PFSK-1 (cell line): ENCODE data around the gene PPFIBP2.

Experiments
- FOXP2 ChIP-seq: optimal IDR thresholded peaks from 2 replicates; pipeline ENCODE3; 2011; ENCODE audit warnings: borderline replicate concordance, control low read depth, inconsistent platforms; ENCODE audit not compliant: insufficient read depth; ENCODE audit errors: extremely low read length, extremely low read depth
- POLR2AphosphoS5 ChIP-seq: IDR thresholded peaks from 2 replicates; pipeline ENCODE4 v1.6.1; 2012; ENCODE audit warnings: low read depth, mild to moderate bottlenecking, control low read depth, low read length, moderate library complexity
- SIN3A ChIP-seq: IDR thresholded peaks from 2 replicates; pipeline ENCODE4 v1.6.1; 2012; ENCODE audit warnings: mild to moderate bottlenecking, low read length, moderate library complexity, borderline replicate concordance; ENCODE audit not compliant: insufficient read depth
- TAF1 ChIP-seq: IDR thresholded peaks from 2 replicates; pipeline ENCODE4 v1.6.1; 2012; ENCODE audit warnings: low read length, control low read depth, borderline replicate concordance; ENCODE audit not compliant: insufficient read depth
- TF ChIP-seq, protein P1 (sequence below), 2 experiments: IDR thresholded peaks; 2 replicates each; pipeline versions ENCODE4 v1.6.1 to v1.8.0; 2011 to 2012; ENCODE audit warnings: low read depth in 2 of 2, low read length in 2 of 2, control low read depth in 1 of 2, inconsistent platforms in 1 of 2, mild to moderate bottlenecking in 1 of 2, moderate library complexity in 1 of 2; ENCODE audit not compliant: insufficient read depth in 1 of 2

The PPFIBP2 gene

DNA sequence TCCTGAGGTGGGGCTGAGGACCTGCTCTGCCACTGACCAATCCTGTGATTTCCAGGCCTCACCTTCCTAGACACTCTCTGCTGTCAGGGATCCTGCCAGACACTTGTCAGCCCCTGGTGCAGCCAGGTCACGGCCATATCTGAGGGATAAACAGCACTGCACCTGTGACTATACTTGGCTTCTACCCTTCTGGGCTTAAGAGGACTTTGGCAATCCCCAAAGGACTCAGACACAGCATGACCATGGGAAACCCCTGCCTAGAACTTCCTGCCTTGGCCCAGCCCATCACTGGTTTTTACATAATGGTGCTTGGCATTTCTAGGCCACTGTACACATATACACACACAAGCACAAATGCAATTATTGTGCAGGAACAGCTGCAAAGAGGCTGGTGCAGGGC, 40.1 kb upstream of the PPFIBP2 start:
- TF ChIP-seq, protein P1, sequence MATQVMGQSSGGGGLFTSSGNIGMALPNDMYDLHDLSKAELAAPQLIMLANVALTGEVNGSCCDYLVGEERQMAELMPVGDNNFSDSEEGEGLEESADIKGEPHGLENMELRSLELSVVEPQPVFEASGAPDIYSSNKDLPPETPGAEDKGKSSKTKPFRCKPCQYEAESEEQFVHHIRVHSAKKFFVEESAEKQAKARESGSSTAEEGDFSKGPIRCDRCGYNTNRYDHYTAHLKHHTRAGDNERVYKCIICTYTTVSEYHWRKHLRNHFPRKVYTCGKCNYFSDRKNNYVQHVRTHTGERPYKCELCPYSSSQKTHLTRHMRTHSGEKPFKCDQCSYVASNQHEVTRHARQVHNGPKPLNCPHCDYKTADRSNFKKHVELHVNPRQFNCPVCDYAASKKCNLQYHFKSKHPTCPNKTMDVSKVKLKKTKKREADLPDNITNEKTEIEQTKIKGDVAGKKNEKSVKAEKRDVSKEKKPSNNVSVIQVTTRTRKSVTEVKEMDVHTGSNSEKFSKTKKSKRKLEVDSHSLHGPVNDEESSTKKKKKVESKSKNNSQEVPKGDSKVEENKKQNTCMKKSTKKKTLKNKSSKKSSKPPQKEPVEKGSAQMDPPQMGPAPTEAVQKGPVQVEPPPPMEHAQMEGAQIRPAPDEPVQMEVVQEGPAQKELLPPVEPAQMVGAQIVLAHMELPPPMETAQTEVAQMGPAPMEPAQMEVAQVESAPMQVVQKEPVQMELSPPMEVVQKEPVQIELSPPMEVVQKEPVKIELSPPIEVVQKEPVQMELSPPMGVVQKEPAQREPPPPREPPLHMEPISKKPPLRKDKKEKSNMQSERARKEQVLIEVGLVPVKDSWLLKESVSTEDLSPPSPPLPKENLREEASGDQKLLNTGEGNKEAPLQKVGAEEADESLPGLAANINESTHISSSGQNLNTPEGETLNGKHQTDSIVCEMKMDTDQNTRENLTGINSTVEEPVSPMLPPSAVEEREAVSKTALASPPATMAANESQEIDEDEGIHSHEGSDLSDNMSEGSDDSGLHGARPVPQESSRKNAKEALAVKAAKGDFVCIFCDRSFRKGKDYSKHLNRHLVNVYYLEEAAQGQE (IDR thresholded peaks at IDR 0.05; ENCODE audit: insufficient read depth in 1 of 2, low read depth in 2 of 2, low read length in 2 of 2): no peak
- TF ChIP-seq TAF1 (no peak), POLR2AphosphoS5 (no peak), FOXP2 (no peak), SIN3A (no peak)

DNA sequence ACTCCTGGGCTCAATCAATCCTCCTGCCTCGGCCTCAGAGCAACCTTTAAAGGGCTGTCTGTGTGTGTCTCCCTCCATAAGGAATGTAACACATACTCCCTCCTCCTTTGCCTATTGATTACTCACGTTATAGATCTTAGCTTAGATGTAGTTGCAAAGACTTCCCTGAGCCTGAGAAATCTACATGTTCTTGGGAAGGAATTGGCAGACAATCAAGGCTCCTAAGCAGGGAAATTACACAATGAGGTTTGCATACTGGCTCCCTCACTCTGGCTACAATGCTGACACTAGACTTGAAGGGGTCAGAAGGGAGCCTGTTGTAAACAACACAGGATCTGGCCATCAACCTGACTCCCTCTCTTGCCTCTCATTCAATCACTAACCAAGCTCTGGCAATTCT, 33.7 kb upstream of the PPFIBP2 start:
- TF ChIP-seq, protein P1 (IDR thresholded peaks at IDR 0.05; ENCODE audit: insufficient read depth in 1 of 2, low read depth in 2 of 2, low read length in 2 of 2): no peak
- TF ChIP-seq SIN3A: no peak
- TF ChIP-seq TAF1: no peak
- TF ChIP-seq FOXP2: no peak
- no peak for TF ChIP-seq POLR2AphosphoS5

DNA sequence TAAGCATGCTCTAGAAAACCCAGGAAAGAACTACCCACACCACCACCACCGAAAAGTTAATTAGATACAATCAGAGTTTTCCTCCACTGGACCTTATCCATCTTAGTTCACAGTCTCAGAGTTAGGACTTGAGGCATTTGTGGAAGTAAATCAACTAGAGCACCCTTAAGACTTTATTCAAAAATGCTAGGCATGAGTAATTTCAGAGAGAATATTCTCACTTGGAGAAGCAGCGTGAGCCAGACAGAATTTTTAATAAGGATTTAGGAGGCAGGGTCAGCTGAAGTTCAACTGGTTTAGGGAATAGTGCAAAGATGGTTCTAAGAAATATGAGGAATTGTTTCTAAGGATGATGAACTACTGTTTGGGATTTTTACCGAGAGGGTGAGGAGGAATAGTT, 29.7 kb upstream of the PPFIBP2 start:
- TF ChIP-seq FOXP2: no peak
- TF ChIP-seq, protein P1 (IDR thresholded peaks at IDR 0.05; ENCODE audit: insufficient read depth in 1 of 2, low read depth in 2 of 2, low read length in 2 of 2): no peak
- TF ChIP-seq TAF1: no peak
- no peak for TF ChIP-seq POLR2AphosphoS5
- TF ChIP-seq SIN3A: no peak

DNA sequence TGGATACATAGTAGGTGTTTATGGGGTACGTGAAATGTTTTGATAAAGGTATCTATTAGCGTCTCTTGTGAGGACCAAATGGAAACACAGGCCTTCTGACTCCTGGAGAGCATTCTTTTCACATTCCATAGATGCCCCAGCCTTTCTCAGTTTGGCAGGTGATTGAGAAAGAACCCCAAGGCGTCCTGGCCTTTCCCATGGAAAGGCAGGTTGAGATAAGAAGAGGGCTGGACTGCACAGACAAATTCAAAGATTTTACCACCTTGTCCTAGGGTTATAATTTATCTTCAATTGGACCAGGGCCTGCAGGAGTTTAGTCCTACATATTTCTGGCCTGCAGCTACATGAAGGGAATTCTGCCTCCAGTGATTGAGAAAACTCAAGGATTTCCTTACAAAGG, 29.2 kb upstream of the PPFIBP2 start:
- no peak for TF ChIP-seq POLR2AphosphoS5
- no peak for TF ChIP-seq TAF1

DNA sequence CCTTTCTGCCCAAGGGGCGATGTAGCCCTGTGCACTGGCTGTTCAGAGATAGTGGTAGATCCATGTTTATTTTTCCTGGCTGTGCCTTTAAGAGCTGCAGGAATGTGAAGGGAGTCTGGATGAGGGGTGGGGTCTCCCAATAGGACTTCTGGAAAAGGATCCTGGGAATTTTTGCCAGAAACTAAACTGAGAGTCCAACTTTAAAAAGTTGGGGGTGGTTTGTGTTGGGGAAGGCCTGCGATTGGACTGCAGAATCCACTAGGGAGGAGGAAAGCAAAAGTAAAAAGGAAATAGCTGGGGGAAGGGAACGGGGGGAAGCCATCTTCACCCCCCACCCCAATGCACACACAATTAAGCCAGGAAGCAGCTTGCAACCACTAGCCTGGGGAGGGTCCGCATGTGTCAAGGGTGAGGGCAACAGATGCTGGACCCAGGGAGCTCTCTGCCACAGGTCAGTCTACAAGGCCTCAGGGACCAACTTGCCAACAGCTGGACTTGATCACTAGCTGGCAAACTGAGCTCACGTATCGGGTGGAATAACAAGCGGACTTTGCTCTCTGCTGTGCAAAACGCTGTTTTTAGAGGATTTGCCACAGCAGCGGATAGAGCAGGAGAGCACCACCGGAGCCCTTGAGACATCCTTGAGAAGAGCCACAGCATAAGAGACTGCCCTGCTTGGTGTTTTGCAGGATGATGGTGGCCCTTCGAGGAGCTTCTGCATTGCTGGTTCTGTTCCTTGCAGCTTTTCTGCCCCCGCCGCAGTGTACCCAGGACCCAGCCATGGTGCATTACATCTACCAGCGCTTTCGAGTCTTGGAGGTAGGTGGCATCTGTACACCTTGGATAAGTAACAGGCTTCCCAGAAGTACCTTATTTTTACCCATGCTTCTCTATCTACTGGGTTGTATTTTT, 28.4 kb upstream of the PPFIBP2 start, which contains the start of gene OLFML1:
OLFML1 (plus strand) TSS at position 321 of the 912 bp plus-strand sequence; CDS start at position 691, 370 bp downstream.
- no peak for TF ChIP-seq POLR2AphosphoS5
- TF ChIP-seq FOXP2: no peak
- no peak for TF ChIP-seq SIN3A
- TF ChIP-seq, protein P1 (IDR thresholded peaks at IDR 0.05; ENCODE audit: insufficient read depth in 1 of 2, low read depth in 2 of 2, low read length in 2 of 2): no peak
- TF ChIP-seq TAF1: no peak
